Mammary epithelial cell (primary cell): ENCODE measurements around the gene RYR2.

ENCODE experiments used
- CTCF ChIP-seq, 2 donors: IDR thresholded peaks in 1 of 2; conservative IDR thresholded peaks in 1 of 2; 2 replicates each; pipeline ENCODE4 v1.5.1; 2011 to 2012; ENCODE audit warnings: inconsistent platforms in 2 of 2, low read length in 2 of 2, mild to moderate bottlenecking in 2 of 2, control low read depth in 1 of 2, low read depth in 1 of 2; ENCODE audit not compliant: insufficient read depth in 1 of 2; ENCODE audit errors: extremely low read depth in 1 of 2
- EZH2 ChIP-seq: IDR thresholded peaks from 2 replicates; pipeline ENCODE4 v1.6.1; 2012; ENCODE audit warnings: low read length, inconsistent platforms, borderline replicate concordance

DNA sequence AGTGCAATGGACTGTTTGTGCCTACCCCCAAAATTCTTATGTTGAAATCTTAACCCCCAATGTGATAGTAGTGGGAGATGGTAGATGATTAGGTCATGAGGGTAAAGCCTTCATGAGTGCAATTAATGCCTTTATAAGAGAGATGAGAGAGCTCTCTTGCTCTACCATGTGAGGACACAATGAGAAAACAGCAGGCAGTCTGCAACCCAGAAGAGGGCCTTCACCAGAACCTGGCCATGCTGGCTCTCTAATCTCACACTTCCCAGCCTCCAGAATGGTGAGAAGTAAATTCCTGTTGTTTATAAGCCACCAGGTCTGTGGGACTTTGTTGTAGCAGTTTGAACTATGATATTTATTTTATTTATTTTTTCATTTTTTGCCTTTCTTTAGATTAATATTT, 21.0 kb downstream of the RYR2 start:
- TF ChIP-seq CTCF (conservative IDR thresholded peaks at IDR 0.05 in 1 of 2, IDR thresholded peaks at IDR 0.05 in 1 of 2; ENCODE audit: extremely low read depth in 1 of 2, insufficient read depth in 1 of 2, low read depth in 1 of 2, low read length in 2 of 2) (no peak), EZH2 (no peak)
